HG03442 (cell line): ENCODE data around the gene COL11A1.
A peak's percentile ranks its signal among the peaks of the same experiment; 100 is the strongest.
"Not testable (repeated sequence)": the region's sequence is repeated elsewhere in the genome, so short reads cannot be mapped to it uniquely, and the experiment has no call there.

ENCODE experiments used
- ATAC-seq: cut with Tn5 transposase; IDR thresholded peaks from one replicate; pipeline ENCODE4 v1.9.1; 2021; ENCODE audit warnings: mild to moderate bottlenecking, moderate library complexity; ENCODE audit not compliant: unreplicated experiment

The COL11A1 gene

GRCh38 chr1:103087256-103087655 is 21.1 kb downstream of the COL11A1 start:
- no peak for ATAC-seq

- ATAC-seq: no peak
These were observed 24.1 kb downstream of the COL11A1 start for GRCh38 chr1:103084181-103084580.

- no peak for ATAC-seq
These were observed 32.9 kb downstream of the COL11A1 start for GRCh38 chr1:103075316-103076000.

GRCh38 chr1:103074224-103074623 is 34.1 kb downstream of the COL11A1 start:
- no peak for ATAC-seq

GRCh38 chr1:103069201-103069600 is 39.1 kb downstream of the COL11A1 start:
- ATAC-seq: no peak

- no peak for ATAC-seq
These were observed 44.4 kb downstream of the COL11A1 start for GRCh38 chr1:103063921-103064320.

- ATAC-seq: no peak
These were observed 49.9 kb downstream of the COL11A1 start for GRCh38 chr1:103058391-103058790.

- ATAC-seq: no peak
These were observed 51.9 kb downstream of the COL11A1 start for GRCh38 chr1:103056423-103056822.

- ATAC-seq: not testable (repeated sequence)
These were observed 80.2 kb downstream of the COL11A1 start for GRCh38 chr1:103028110-103028509.

- no peak for ATAC-seq
These were observed 82.4 kb downstream of the COL11A1 start for GRCh38 chr1:103025858-103026409.

GRCh38 chr1:103024051-103024450 is 84.3 kb downstream of the COL11A1 start:
- no peak for ATAC-seq

GRCh38 chr1:103002005-103002404 is 106.3 kb downstream of the COL11A1 start:
- no peak for ATAC-seq

GRCh38 chr1:102978874-102979273 is 129.4 kb downstream of the COL11A1 start:
- ATAC-seq: no peak

GRCh38 chr1:102977292-102977691 is 131.0 kb downstream of the COL11A1 start:
- ATAC-seq: no peak

GRCh38 chr1:102970496-102971078 is 137.7 kb downstream of the COL11A1 start:
- ATAC-seq: peak; percentile 60

GRCh38 chr1:102967786-102968185 is 140.5 kb downstream of the COL11A1 start:
- ATAC-seq: no peak

- no peak for ATAC-seq
These were observed 146.8 kb downstream of the COL11A1 start for GRCh38 chr1:102961549-102961948.

GRCh38 chr1:102954576-102954975 is 153.7 kb downstream of the COL11A1 start:
- ATAC-seq: no peak

- ATAC-seq: no peak
These were observed 155.9 kb downstream of the COL11A1 start for GRCh38 chr1:102952400-102952799.

- no peak for ATAC-seq
These were observed 166.0 kb downstream of the COL11A1 start for GRCh38 chr1:102942324-102942723.

GRCh38 chr1:102941366-102941947 is 166.9 kb downstream of the COL11A1 start:
- no peak for ATAC-seq

- no peak for ATAC-seq
These were observed 170.9 kb downstream of the COL11A1 start for GRCh38 chr1:102937401-102937800.
